CD4-positive, alpha-beta T cell treated with Interferon alpha-2 for 1 hour (primary cell): ENCODE data around the gene TMEM119.

Experiments used
- DNase-seq, 2 donors: peaks; one replicate each; pipeline ENCODE4 v3.0.0-alpha.2; 2020 to 2022

The TMEM119 gene

DNA sequence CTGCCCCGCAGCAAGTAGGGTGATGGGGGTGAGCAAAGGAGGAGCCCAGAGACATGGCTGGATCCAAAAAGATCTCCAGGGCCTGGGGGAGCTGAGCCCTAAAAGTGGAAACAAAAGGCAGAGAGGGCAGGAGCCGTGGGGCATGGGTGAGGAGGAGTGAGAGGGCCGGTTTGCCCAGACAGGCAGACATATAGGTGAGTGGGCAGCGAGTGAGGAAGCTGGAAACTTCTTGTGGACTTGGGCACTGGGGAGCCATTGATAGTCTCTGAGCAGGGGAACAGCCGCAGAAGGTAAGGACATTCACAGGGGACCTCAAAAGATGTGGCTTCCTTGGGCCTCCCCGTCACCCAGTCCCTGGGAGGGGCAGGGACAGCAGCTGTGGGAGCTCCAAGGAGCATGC is 16.8 kb upstream of the TMEM119 start:
- DNase-seq: no peak

DNA sequence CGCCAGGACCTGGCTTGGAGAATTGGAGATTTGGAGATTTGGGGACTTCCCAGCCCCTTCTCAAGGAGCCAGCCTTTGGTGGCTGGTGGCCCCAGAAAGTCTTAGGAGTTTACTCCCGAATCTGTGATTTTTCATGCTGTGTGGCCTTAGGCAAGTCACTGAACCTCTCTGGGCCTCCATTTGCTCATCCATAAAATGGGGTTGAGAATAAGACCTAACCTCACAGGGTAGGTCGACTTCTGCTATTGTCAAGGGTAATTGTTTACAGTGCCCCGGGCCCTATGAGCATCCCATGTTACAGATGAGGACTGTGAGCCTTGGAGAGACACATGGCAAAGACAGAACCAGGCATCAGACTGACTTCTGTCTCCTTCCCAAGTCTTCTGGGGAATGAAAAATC is 16.2 kb upstream of the TMEM119 start:
- no peak for DNase-seq

DNA sequence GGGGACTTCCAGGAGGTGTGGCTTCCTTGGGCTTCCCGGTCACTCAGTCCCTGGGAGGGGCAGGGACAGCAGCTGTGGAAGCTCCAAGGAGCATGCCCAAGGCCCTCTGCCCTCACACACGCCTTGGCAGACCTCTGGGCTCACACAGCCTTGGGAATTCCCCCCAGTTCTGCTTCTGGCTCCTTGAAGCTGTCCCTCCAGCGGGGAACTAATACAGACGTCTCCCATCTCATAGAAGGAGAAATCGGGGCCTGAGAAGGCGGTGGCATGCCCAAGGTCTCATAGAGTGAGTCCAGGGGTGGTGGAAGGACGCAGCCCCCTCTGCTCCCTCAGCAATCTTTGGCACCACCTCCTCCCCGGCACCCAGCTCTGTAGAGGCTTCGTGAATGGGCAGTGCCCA is 15.7 kb upstream of the TMEM119 start:
- DNase-seq: no peak

DNA sequence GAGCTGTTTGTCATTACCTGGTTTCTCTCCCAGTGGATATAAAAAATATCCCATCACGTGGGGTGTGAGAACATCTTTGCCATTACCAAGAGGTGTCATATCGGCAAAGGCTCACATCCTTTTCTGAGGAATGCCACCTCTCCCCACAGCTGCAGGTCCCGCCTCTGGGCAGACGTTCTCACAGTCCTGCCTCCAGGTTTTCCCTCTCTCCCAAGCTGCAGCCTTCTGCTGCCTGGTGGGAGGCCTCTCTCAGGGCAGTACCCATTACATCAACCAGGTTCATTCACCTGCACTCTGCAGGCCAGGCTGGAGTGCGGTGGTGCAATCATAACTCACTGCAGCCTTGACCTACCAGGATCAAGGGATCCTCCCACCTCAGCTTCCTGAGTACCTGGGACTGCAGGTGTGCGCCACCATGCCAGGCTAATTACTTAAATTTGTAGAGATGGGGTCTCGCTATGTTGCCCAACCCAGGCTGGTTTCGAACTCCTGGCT is 15.0 kb upstream of the TMEM119 start:
- DNase-seq: no peak

DNA sequence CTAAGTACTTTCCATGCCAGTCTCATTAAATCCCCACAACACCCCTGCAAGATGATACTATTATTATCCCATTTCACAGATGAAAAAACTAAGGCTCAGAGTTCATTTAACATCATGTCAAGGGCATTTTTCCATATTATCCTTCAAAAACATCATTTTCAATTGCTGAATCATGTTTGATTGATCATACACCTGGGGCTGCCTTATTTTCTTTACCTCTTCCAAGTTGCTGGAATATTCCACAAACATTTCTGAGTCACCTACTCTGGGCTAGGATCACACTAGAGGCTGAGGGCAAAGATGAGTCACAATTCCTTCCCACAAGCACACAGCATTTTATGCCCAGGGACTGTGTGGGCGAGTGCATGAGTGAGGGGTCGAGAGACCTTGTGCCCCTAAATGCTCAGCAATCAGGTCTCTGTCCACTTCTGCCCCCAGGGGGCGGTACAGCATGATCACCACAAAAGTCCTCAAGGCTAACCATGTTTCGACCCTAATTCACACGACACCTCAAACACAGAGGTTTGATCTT is 14.1 kb upstream of the TMEM119 start:
- peak; percentile 51 to 68 for DNase-seq

DNA sequence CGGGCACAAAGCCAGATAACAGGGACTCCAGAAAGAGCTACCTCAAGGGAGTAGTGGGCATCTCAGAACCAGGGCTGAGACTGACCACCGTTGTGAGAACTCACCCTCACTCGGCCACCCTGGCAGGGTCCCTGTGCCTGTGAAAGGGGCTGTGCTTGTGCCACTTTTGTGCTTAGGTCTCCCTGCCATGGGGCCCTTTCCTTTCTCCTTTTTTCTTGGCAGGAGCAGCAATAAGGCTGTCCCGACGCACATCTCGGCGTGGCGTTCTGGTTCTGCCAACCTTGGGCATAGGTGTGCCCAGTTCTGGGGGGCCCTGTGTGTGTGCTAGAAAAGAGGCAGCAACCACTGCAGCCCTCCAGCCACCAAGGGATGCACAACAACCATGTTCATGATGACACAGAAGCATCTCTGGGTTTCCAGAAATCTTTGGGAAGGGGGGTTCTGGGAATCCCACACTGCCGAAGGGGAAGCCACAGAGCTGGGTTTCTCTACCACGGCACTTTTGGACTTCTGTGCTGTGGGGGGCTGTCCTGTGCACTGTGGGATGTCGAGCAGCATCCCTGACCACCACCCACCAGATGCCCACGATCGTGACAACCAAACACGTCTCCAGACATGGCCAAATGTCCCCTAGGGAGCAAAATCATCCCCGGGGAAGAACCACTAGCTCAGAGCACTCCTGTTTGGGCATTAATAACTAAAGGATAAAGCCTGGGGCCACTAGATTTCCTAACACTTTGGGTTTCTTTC is 13.1 kb upstream of the TMEM119 start:
- DNase-seq: no peak

DNA sequence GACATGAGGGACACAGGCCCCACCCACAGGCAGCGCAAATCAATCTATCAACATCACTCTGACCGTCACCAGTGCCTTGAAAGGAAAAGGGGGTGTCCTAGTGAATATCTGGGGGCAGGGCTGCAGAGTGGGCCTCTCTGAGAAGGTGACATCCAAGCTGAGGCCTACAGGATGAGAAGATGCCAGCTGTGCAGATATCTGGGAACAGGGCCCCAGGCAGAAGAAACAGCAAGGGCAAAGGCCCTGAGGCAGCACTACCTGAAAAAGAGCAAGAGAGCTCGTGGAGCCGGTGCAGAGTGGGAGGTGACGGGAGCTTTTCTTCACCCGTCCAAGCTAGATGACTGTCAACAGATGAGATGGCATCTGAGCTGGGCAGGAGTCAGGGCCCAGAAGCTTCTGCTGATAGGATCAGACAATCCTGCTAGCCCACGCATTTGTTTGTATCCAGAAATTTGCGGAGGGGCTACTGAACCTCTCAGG is 12.5 kb upstream of the TMEM119 start:
- DNase-seq: no peak

DNA sequence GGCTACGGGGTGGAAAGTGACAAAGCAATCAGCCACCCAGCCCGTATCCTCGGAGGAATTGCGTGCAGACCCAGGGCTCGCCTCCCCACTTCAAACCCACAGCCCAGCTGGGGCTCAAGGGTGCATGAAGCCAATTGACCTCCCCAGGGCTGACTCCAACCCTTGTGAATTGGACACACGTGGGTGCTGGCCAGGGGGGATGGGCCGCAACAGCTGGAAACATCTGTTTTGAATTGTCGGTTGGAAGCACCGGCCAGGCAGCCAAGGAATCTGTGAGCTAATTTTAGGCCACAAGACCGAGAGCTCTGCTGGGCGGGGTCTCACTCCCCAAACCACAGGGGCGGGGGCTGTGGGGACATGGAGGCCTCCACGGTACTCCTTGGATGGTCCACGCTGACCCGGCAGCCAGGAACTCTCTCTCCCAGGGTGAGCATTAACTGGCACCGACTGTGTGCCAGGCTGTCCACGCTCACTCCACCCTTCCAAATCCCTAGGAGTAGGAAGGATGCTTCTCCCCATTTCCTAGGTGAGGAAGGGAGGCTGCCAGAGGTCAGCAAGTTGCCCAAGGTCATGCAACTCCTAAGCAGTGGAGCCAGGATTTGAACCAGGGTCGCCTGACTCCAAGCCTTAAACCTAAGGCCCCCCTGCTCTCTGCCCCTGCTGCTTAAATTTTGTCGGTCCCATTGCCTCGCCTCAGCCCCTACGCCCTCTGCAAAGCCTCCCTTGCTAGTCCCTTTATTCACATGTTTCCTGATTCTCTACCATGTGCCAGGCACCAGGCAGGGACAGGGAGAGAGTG is 11.9 kb upstream of the TMEM119 start:
- DNase-seq: no peak

DNA sequence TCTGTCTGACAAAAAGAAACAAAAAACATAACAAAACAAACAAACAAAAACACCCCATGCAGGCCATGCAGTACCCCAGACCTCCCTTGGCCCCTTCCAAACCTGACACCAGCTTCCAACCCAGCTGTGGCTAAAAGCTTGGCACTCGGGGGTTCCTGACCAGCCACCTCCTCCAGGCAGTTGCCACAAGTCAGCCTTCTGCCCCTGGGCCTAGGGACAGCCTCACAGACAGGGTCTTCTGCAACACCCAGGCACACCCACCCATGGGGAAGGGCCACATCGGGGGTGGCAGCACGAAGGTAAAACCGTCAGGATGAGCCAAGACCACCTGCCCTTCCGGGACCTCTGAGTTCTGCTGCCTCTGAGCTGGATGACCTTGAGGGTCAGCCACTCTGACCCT is 10.7 kb upstream of the TMEM119 start:
- DNase-seq: no peak

DNA sequence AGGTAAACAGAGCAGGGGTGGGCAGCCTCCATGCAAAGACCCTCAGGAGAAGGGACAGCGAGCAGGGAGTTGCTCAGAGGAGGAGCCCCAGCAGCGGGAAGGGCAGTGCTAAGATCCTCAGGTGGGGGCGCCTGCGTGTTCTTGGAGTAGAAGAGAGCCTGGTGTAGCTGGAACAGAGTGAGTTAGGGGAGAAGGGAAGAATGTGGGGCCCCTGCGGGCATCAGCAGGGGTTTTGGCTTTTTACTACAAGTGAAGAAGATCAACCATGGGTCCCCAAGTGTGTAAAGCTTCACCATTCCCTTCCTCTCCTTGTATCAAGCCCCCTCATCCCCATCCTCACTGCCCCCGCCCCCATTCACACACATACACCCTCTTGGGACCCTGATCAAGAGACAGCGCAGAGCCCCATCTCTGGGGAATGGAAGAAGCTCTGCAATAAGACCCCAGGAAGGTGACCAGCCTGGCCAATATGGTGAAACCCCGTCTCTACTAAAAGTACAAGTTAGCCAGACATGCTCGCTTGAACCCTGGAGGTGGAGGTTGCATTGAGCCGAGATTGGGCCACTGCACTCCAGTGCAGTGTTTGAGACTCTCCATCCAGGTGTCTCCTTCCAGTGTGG is 10.2 kb upstream of the TMEM119 start:
- DNase-seq: no peak

DNA sequence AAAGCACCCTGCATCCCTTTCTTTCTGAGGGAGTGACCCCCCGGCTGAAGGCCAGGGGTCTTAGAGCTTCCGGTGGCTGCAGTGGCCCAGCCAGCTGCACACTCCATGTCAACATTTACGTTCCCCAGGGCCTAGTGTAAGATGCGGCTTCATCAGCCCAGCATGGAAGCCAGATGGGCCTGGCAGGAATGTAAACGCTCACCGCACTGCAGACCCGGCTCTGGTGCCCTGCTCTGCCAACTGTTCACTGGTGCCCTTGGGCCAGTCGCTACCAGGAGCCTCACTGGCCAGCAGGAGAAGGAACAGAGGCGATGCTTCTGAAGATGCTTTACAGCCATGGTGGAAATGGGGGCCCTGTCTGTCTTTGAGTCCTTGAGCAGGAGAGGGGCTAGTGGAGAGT is 8.6 kb upstream of the TMEM119 start:
- DNase-seq: no peak

DNA sequence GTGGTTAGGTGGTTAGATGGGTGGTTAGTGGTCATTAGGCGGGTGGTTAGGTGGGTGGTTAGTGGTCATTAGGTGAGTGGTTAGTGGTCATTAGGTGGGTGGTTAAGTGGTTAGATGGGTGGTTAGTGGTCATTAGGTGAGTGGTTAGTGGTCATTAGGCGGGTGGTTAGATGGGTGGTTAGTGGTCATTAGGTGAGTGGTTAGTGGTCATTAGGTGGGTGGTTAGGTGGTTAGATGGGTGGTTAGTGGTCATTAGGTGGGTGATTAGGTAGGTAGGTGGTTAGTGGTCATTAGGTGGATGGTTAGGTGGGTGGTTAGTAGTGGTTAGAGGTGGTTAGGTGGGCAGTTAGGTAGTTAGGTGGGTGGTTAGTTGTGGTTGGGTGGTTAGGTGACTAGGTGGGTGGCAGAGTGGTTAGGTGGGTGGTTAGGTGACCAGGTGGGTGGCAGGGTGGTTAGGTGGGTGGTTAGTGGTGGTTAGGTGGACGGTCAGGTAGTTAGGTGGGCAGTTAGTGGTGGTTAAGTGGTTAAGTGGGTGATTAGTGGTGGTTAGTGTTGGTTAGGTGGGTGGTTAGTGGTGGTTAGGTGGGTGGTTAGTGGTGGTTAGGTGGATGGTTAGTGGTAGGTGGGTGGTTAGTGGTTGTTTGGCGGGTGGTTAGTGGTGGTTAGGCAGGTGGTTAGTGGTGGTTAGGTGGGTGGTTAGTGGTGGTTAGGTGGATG is 8.0 kb upstream of the TMEM119 start:
- DNase-seq: no peak

DNA sequence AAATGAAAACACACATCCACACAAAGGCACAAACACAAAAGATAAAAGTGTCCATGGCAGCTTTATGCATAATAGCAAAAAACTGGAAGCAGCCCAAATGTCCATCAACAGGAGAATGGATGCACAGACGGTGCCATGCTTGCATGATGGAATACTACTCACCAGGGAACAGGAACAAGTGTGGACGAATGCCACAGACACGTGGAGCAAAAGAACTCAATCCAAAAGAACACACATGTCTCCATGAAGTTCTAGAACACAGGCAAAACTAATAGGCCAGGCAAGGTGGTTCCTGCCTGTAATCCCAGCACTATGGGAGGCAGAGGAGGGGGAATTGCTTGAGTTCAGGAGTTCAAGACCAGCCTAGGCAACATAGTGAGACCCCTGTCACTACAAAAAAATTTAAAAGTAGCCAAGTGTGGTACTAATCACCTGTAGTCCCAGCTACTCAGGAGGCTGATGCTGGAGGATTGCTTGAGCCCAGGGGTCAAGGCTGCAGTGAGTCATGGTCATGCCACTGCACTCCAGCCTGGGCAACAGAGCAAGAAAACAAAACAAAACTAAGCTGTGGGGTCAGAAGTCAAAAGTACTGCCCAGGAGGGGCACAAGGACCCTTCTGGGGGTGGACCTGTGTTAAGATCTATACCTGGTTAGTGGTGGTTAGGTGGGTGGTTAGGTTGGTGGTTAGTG is 7.3 kb upstream of the TMEM119 start:
- no peak for DNase-seq

DNA sequence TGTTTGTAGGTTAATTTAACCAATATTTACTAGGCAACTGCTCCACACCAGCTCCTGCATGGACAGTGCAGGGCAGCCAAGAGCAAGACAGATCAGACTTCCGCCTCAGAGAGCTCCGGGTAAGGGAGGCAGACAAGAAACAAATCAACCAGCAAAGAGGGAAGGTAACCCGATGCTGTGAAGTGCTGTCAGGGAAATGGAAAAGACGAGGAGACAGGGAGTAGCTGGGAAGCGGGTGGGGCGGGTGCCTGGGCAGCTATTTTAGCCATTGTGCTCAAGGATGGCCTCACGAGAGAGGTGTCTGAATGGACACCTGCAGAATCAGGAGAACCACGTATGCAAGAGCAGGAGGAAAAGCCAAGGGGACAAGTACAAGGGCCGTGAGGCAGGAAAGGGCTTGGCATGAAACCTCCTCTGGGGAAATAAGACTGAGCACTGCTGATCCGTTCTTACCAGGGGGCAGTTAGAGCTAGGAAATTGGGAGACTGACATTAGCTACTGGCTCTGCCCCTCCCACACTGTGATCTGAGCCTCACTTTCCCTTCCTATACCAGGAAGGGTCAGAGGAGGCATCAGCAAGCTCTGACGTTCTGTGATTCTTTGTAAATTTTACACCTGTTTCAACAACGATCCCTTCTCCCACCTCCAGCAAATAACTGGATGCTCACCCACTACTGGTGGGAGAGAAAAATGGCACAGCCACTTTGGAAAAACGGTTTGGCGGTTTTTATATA is 6.5 kb upstream of the TMEM119 start:
- DNase-seq: no peak

DNA sequence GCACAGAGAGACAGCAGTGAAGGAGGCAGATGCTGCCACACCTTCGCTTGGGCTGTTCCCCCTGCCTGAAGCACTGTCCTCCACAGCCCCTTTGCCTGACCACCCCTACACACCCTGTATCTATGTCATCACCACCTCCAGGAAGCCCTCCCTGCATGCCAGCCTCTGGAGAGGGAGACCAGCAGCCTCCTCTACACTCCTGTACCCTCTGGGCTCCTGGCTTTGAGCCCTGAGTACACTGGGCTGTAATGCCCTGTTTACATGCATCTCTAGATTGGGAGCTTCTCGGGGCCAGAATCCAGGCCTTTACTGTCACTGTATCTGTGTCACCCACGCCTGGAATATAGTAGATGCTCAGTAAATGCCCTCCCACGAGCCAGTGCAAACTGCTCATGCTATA is 5.9 kb upstream of the TMEM119 start:
- DNase-seq: no peak

DNA sequence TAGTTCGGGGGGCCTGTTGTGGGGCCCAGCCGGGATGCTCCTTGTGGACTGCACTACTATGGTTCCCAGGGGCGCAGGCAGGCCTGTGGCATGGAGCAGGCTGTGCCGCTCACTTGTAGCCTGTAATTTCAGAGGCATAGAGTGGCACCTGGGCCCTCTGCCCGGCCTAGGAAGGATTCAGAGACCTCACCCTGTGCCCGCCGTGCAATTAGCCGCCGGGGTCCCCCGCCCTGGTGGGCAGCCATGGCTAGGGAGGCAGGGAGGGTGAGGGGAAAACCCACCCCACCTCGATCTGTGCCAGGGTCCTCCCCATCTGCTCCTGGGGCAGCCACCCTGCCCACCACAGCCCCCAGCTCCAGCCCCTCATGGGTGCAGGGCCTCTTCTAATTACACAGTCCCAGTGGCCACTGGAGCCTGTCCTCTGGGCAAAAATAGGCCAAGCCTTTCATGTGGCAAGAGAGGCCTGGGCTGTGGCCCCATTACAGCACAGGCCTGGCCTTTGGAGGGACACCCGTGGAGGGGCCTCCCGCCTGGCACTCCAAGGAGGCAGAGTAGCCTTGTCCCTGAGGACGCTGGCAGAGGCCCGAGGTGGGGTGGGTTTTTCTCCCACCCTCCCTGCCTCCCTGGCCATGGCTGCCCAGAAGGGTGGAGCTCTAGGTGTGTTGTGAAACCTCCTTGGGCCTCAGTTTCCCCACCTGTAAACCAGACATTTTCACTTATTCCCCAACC is 5.3 kb upstream of the TMEM119 start:
- DNase-seq: no peak

DNA sequence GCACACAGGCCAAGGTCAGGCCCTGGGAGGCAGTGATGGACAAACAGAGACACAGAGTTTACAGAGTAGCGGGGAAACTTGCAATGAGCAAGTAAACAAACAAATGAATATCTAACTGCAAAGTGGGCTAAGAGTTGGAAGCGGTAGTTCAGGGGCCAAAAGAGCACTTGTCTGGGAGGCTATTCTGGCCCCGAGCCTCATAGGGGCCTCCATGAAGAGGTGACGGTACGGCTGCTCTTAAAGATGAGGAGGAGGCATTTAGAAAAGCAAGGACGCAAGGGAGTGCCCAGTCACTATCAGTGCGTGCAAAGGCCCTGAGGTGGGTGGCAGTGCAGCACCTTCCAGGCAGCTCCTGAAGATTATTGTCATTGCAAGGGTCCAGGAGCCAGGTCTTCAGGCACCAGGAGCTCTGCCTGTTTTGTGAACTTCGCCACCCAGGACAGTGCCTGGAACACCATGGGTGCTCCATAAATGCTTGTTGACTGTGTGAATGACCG is 4.4 kb upstream of the TMEM119 start:
- no peak for DNase-seq

DNA sequence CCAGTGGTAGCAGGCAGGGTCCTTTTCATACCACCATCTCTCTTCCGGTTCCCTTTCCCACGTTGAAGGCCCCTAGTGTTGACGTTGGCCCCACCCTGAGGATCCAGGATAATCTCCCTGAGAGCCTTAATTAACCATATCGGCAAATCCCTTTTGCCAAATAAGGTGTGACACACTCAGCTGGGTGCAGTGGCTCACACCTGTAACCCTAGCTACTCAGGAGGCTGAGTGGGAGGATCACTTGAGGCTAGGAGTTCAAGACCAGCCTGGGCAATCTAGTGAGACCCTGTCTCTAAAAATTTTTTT is 2.8 kb upstream of the TMEM119 start:
- no peak for DNase-seq

DNA sequence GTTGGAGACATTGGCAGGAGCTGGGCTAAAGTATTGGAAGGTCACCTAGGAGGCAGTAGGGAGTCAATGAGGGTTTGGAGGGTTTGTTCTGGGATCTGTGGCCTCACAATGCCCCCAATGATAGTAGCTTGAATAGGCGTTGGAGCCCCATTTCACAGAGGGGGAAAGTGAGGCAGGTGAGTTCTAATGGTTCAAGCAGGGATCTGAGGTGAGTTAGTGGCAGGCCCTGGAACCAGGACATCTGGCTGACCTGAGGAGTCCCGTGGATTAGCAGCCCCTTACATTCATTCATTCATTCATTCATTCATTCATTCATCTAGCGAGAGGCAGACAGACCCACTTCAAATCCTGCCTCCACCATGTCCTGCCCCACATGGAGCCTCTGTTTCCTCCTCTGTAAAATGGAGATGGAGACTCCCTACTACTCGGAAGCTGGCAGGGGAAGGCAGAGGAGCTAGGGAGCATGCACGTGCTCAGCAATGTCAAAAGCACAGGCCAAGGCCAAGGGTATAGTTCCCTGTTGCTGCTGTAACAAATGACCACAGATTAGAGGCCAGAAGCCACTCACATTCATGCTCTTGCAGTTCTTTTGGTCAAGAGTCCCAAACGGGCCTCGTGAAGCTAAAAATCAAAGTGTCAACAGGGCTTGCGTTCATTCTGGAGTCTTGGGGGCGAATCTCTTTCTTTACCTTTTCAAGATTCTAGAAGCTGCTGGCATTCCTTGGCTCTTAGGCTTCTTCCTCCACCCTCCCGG is 2.2 kb upstream of the TMEM119 start:
- DNase-seq: no peak

DNA sequence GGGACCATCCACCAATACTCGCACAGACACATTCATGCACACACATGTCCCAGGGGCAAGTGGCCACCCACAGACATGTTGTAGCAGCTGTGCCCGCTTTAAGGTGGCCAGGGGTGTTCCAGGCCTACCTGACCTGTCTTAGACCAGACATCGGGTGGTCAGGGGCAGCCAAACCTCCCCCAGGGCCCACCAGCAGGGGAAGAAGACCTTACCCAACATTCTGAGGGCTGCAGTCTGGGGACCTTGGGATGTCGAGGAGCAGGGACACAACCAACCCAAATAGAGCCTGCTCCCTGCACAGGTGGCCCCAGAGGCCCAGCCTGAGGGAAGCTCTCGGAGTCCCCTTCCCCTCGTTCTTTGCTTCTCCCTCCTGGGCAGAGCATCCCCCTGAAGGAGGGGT is 1.7 kb upstream of the TMEM119 start:
- no peak for DNase-seq
